Ovary (tissue), 9 donors: ENCODE data around the gene TNFAIP3. TPM values are rescaled to one million over a fixed set of nuclear protein-coding genes. Genes with fewer than 3 reads are reported as not detected.
A peak's percentile ranks its signal among the peaks of the same experiment; 100 is the strongest.

Source experiments
- DNase-seq, 5 donors: peaks; one replicate each; pipeline ENCODE4 v3.0.0-alpha.2; 2019 to 2020
- H3K27ac ChIP-seq, 2 donors: fragments of 200-600 bp; one replicate each; pipeline versions ENCODE4 v1.5.1 to v1.8.0; 2019 to 2022
- H3K27me3 ChIP-seq: fragments of 200-600 bp; one replicate; pipeline ENCODE4 v1.8.0; 2022
- H3K36me3 ChIP-seq: fragments of 200-600 bp; sonication (generic); one replicate; pipeline ENCODE4 v1.5.1; 2019
- H3K4me1 ChIP-seq: one replicate; pipeline ENCODE4 v1.8.1; 2013; ENCODE audit warnings: mild to moderate bottlenecking, moderate library complexity; ENCODE audit not compliant: insufficient read depth
- H3K4me3 ChIP-seq: fragments of 200-600 bp; sonication (generic); one replicate; pipeline ENCODE4 v1.5.1; 2017
- H3K9me3 ChIP-seq, 2 donors: fragments of 200-600 bp in 1 of 2; sonication (generic) in 1 of 2; one replicate each; pipeline versions ENCODE4 v1.5.1 to v1.8.1; 2013 to 2019; ENCODE audit warnings: mild to moderate bottlenecking in 1 of 2, moderate library complexity in 1 of 2
- EP300 ChIP-seq: sonication (generic); formaldehyde crosslinking; IDR thresholded peaks from one replicate; pipeline ENCODE4 v1.6.1; 2017; ENCODE audit warnings: antibody characterized with exemption
- POLR2A ChIP-seq: fragments of 450-650 bp; IDR thresholded peaks from one replicate; pipeline ENCODE4 v1.6.1; 2017; ENCODE audit warnings: antibody characterized with exemption, mild to moderate bottlenecking, moderate library complexity
- WGBS, 3 donors: extraction: QIAGEN DNeasy Blood & Tissue Kit in 1 of 3; methylation state at CpG; one replicate each; pipeline versions ENCODE4 v1.1.5 to v1.1.7; 2013 to 2017; 5-methylcytosine and 5-hydroxymethylcytosine counted together
- intact Hi-C, 4 donors: fragments of 100-400 bp; cut with DNase I; formaldehyde crosslinking; loops; one replicate each; pipeline versions ENCODE4 v1.11.0 to v1.15.1; 2022 to 2023
- polyA plus RNA-seq, 2 donors: library from polyadenylated mRNA; stranded (reverse); fragments of 200-250 nt in 1 of 2; fragments of 350-450 nt in 1 of 2; fragmentation: Illumina TruSeq in 1 of 2; extraction: RNeasy Lipid Tissue Mini Kit (QIAGEN cat#74804) in 1 of 2; gene quantifications; one replicate each; pipeline ENCODE4 v1.2.3, GENCODE V29; 2013 to 2014
- total RNA-seq, 7 donors: library from RNA; depleted of rRNA in 2 of 7; stranded (reverse); fragments of >200 nt in 2 of 7; fragmentation: NEBNext Ultra II Directional in 3 of 7; extraction: Animal tissue kit (Norgen Biotek cat#: 25700) in 3 of 7; gene quantifications; one replicate each; pipeline versions ENCODE4 v1.1.0 to v1.2.4, GENCODE V29; 2016 to 2023
- TF ChIP-seq, protein P1 (sequence below), 3 donors: fragments of 450-650 bp in 2 of 3; fragments of 200-600 bp in 1 of 3; IDR thresholded peaks; one replicate each; pipeline versions ENCODE4 v1.5.1 to v1.8.0; 2016 to 2022; ENCODE audit warnings: antibody characterized with exemption in 3 of 3, mild to moderate bottlenecking in 1 of 3
- donor health status: DM: no; HTN: no; CAD: no; lungs with moderate emphysema.
- donor health status: DM: no; HTN: no; CAD: no.
- donor health status: Bipolar disorder and iron deficiency.
- donor health status: DM: yes; HTN: yes; CAD: no.
- donor health status: DM: no; HTN: no; CAD: no.
- donor health status: DM: yes; HTN: yes; CAD: no.

Gene TNFAIP3
- total and polyA plus RNA-seq, 9 donors = 35.4 to 206 (median 96.6) TPM

DNA sequence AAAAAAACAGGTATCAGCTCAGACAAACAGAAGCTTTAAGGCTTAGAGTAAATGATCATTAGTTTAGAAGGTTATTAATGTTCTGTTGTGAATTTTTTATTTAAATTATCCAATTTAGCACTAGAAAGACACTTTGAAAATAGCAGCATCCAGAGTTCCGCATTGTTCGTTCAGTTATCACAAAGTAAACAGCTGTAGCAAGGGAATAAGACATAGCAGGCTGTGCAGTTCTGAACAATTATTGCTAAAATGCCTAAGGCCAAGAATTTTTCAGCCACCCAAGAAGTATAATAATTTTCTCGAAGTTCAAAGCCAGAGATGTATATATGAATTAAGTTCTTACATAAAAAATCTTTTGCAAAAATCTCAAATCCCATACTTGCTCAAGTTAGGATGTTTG, 8.0 kb upstream of the TNFAIP3 start:
- no peaks in the 10 kb centered on the region for H3K36me3 ChIP-seq
- H3K9me3 ChIP-seq = no peaks in the 10 kb centered on the region
- intact Hi-C loops = no loop called here
- no peak overlapping the region for H3K4me3 ChIP-seq
- no peak overlapping the region for H3K27ac ChIP-seq
- TF ChIP-seq, protein P1, sequence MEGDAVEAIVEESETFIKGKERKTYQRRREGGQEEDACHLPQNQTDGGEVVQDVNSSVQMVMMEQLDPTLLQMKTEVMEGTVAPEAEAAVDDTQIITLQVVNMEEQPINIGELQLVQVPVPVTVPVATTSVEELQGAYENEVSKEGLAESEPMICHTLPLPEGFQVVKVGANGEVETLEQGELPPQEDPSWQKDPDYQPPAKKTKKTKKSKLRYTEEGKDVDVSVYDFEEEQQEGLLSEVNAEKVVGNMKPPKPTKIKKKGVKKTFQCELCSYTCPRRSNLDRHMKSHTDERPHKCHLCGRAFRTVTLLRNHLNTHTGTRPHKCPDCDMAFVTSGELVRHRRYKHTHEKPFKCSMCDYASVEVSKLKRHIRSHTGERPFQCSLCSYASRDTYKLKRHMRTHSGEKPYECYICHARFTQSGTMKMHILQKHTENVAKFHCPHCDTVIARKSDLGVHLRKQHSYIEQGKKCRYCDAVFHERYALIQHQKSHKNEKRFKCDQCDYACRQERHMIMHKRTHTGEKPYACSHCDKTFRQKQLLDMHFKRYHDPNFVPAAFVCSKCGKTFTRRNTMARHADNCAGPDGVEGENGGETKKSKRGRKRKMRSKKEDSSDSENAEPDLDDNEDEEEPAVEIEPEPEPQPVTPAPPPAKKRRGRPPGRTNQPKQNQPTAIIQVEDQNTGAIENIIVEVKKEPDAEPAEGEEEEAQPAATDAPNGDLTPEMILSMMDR (IDR thresholded peaks at IDR 0.05) = no peak
- H3K4me1 ChIP-seq = peaks cover 3% of the 10 kb centered on the region
- no peak for DNase-seq
- no peaks in the 10 kb centered on the region for H3K27me3 ChIP-seq
- WGBS, 3 donors = 21 to 40% (median 36%) methylated on average over 3 of the region's 3 CpGs

GRCh38 chr6:137860394-137861005, 6.6 kb upstream of the TNFAIP3 start:
- 59 to 65% (median 60%) methylated on average over 3 of the region's 3 CpGs for WGBS, 3 donors
- H3K9me3 ChIP-seq = no peaks in the 10 kb centered on the region
- no peaks in the 10 kb centered on the region for H3K27me3 ChIP-seq
- H3K36me3 ChIP-seq = no peaks in the 10 kb centered on the region
- H3K4me3 ChIP-seq = no peak overlapping the region
- no peak for DNase-seq
- H3K27ac ChIP-seq = no peak overlapping the region
- peaks cover 3% of the 10 kb centered on the region for H3K4me1 ChIP-seq
- TF ChIP-seq POLR2A = no peak
- no peak for TF ChIP-seq EP300
- intact Hi-C loops = loop anchor here in 1 of 4 donors (10.0 kb wide), 1 partner anchor 56 kb away; no protein-coding TSS in a partner anchor

DNA sequence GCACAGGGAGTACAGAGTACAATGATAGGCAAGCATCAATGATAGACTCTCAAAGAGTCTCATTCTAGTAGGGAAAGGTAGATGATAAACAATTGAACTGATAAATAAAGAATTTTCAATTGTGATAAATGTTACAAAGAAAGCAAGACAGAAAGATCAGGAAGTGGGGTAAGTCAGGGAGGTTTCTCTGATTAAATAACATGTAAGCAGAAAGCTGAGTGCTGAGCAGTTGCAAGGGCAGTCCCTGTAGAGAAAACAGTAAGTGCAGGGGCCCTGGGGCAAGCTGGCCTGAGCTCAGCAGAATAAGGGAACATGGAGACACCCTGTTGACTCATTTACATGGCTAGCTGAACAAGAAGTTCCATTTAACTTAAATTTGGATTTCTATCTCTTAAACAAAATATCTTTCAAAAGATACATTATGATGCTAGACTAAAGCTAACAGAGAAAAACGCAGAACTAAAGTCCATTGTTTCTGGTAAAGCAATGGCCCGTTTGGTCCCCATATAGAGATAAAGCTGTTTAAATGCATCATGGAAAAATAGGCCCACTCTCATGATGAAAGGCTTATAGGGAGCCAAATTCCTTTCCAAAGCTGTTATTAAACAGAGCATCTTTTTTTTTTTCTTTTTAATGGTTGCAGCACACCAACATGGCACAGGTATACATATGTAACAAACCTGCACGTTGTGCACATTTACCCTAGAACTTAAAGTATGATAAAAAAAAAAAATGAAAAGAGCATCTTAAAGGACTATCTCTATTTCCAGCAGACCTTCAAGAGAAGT, 5.3 kb upstream of the TNFAIP3 start:
- intact Hi-C loops = loop anchor here in 1 of 4 donors (10.0 kb wide), 1 partner anchor 57 kb away; no protein-coding TSS in a partner anchor
- Histone ChIP-seq H3K4me1 (peaks cover 6% of the 10 kb centered on the region), H3K27ac (peak overlapping the region in 1 of 2 donors; percentile 64), H3K27me3 (no peaks in the 10 kb centered on the region), H3K9me3 (no peaks in the 10 kb centered on the region), H3K4me3 (no peak overlapping the region), H3K36me3 (no peaks in the 10 kb centered on the region)
- DNase-seq = no peak
- WGBS, 3 donors = 79 to 84% (median 82%) methylated on average over 3 of the region's 3 CpGs
- TF ChIP-seq, protein P1 (IDR thresholded peaks at IDR 0.05) = no peak
- no peak for TF ChIP-seq POLR2A
- TF ChIP-seq EP300 = no peak

DNA sequence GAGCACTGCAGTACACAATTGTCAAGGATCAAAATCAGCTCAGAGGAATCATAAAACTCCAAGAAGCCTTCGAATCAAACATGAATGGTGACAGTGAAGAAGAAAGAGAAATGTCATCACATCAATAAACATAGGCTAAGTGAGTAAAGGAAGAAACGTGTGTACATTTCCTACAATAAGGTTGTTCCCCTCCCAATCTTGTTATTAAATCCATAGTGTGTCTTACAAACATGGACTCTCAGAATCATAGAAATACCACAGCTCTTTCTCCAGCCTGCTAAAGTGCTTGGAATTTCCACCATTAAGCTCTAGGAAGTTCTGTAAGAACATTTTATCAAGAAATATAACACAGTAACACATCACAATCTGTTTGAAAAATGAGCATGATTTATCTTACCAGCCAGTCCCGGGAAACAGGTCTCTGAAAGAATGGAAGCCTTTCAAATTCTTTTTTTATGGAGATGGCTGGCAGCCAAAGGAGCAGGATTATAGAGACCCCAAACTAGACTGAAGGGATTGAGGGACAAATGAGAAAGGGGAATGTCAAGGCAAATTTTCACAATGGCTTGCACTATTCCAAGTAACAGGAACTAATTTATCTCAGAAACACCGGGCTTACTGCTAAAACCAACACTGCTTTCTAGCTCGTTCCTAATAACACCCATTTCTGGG, 4.5 kb upstream of the TNFAIP3 start:
- Histone ChIP-seq H3K27ac (peak overlapping the region in 1 of 2 donors; percentile 64), H3K4me1 (peaks cover 6% of the 10 kb centered on the region), H3K9me3 (no peaks in the 10 kb centered on the region), H3K27me3 (no peaks in the 10 kb centered on the region), H3K36me3 (no peaks in the 10 kb centered on the region), H3K4me3 (no peak overlapping the region)
- no peak for DNase-seq
- 44 to 53% (median 45%) methylated on average over 5 of the region's 5 CpGs for WGBS, 3 donors
- no peak for TF ChIP-seq EP300
- TF ChIP-seq, protein P1 (IDR thresholded peaks at IDR 0.05) = no peak
- TF ChIP-seq POLR2A = no peak
- intact Hi-C loops = loop anchor here in 1 of 4 donors (10.0 kb wide), 1 partner anchor 58 kb away; no protein-coding TSS in a partner anchor
